HEK293 (cell line): ENCODE data around the gene RBMS1.

Source experiments
- CTCF ChIA-PET: fragments of 350-600 bp; formaldehyde crosslinking; extraction: SDS; loops from one replicate; lab custom pipeline; 2021; ENCODE audit warnings: antibody characterized with exemption; lab: Yijun Ruan, JAX
- POLR2A ChIA-PET: fragments of 300-600 bp; formaldehyde crosslinking; extraction: SDS; loops from one replicate; lab custom pipeline; 2020; ENCODE audit warnings: antibody characterized with exemption, inconsistent platforms; lab: Yijun Ruan, JAX
- H3K27ac ChIP-seq: fragments of 200-500 bp; sonication (Bioruptor generic); 2 replicates; pipeline ENCODE4 v1.5.1; 2014; ENCODE audit warnings: low read depth, low read length, control low read depth, inconsistent platforms; ENCODE audit errors: extremely low read depth
- H3K36me3 ChIP-seq, 2 experiments: fragments of 200-500 bp in 1 of 2; sonication (Bioruptor generic) in 1 of 2; 1 replicate in 1 of 2; 2 replicates in 1 of 2; pipeline ENCODE4 v1.5.1; 2014 to 2017; ENCODE audit warnings: inconsistent platforms in 2 of 2, low read length in 2 of 2; ENCODE audit not compliant: control insufficient read depth in 2 of 2, insufficient read depth in 1 of 2
- H3K4me1 ChIP-seq: fragments of 200-500 bp; sonication (Bioruptor generic); 2 replicates; pipeline ENCODE4 v1.5.1; 2014; ENCODE audit warnings: mild to moderate bottlenecking, low read length, inconsistent platforms; ENCODE audit not compliant: control insufficient read depth, insufficient read depth
- H3K4me3 ChIP-seq: 2 replicates; pipeline ENCODE4 v1.5.1; 2011; ENCODE audit warnings: low read depth, mild to moderate bottlenecking, control low read depth, low read length, moderate library complexity
- H3K9me3 ChIP-seq: fragments of 200-500 bp; sonication (Bioruptor generic); 2 replicates; pipeline ENCODE4 v1.5.1; 2014; ENCODE audit warnings: low read depth, low read length, inconsistent platforms; ENCODE audit not compliant: control insufficient read depth, insufficient read depth
- GLI4 ChIP-seq: fragments of 450-650 bp; formaldehyde crosslinking; IDR thresholded peaks from 2 replicates; pipeline ENCODE4 v1.5.1; 2016; ENCODE audit warnings: missing biosample characterization, missing genetic modification characterization
- INSM2 ChIP-seq: fragments of 450-650 bp; formaldehyde crosslinking; IDR thresholded peaks from 2 replicates; pipeline ENCODE4 v1.5.1; 2016; ENCODE audit warnings: missing biosample characterization, missing genetic modification characterization
- KLF7 ChIP-seq: fragments of 450-650 bp; formaldehyde crosslinking; IDR thresholded peaks from 2 replicates; pipeline ENCODE4 v1.5.1; 2016; ENCODE audit warnings: missing biosample characterization, missing genetic modification characterization, borderline replicate concordance
- REPIN1 ChIP-seq: fragments of 450-650 bp; formaldehyde crosslinking; IDR thresholded peaks from 2 replicates; pipeline ENCODE4 v1.5.1; 2017; ENCODE audit warnings: missing biosample characterization, missing genetic modification characterization, low read depth
- ZBTB11 ChIP-seq: fragments of 450-650 bp; formaldehyde crosslinking; conservative IDR thresholded peaks from 2 replicates; pipeline ENCODE4 v1.5.1; 2016; ENCODE audit warnings: low read depth, missing biosample characterization, missing genetic modification characterization
- ZBTB8A ChIP-seq: fragments of 450-650 bp; formaldehyde crosslinking; IDR thresholded peaks from 2 replicates; pipeline ENCODE4 v1.5.1; 2016; ENCODE audit warnings: missing biosample characterization, missing genetic modification characterization
- ZFP3 ChIP-seq: fragments of 450-650 bp; formaldehyde crosslinking; IDR thresholded peaks from 2 replicates; pipeline ENCODE4 v1.5.1; 2016; ENCODE audit warnings: low read depth, missing biosample characterization, missing genetic modification characterization
- ZNF140 ChIP-seq: fragments of 450-650 bp; formaldehyde crosslinking; IDR thresholded peaks from 2 replicates; pipeline ENCODE4 v1.5.1; 2016; ENCODE audit warnings: missing biosample characterization, missing genetic modification characterization
- ZNF311 ChIP-seq: fragments of 450-650 bp; formaldehyde crosslinking; IDR thresholded peaks from 2 replicates; pipeline ENCODE4 v1.5.1; 2017; ENCODE audit warnings: missing biosample characterization, missing genetic modification characterization, borderline replicate concordance
- ZNF354C ChIP-seq: fragments of 450-650 bp; formaldehyde crosslinking; IDR thresholded peaks from 2 replicates; pipeline ENCODE4 v1.5.1; 2016; ENCODE audit warnings: missing biosample characterization, missing genetic modification characterization, low read depth, borderline replicate concordance
- ZNF426 ChIP-seq: fragments of 450-650 bp; formaldehyde crosslinking; IDR thresholded peaks from 2 replicates; pipeline ENCODE4 v1.5.1; 2017; ENCODE audit warnings: missing biosample characterization, missing genetic modification characterization, mild to moderate bottlenecking, inconsistent platforms, moderate library complexity
- ZNF433 ChIP-seq: fragments of 450-650 bp; formaldehyde crosslinking; IDR thresholded peaks from 2 replicates; pipeline ENCODE4 v1.5.1; 2016; ENCODE audit warnings: missing biosample characterization, missing genetic modification characterization, low read depth
- ZNF510 ChIP-seq: fragments of 450-650 bp; formaldehyde crosslinking; IDR thresholded peaks from 2 replicates; pipeline ENCODE4 v1.5.1; 2018; ENCODE audit warnings: mild to moderate bottlenecking, missing genetic modification characterization, missing biosample characterization; ENCODE audit not compliant: insufficient replicate concordance
- ZNF518A ChIP-seq: fragments of 450-650 bp; formaldehyde crosslinking; conservative IDR thresholded peaks from 2 replicates; pipeline ENCODE4 v1.5.1; 2016; ENCODE audit warnings: low read depth, missing biosample characterization, missing genetic modification characterization
- ZNF529 ChIP-seq: fragments of 450-650 bp; formaldehyde crosslinking; IDR thresholded peaks from 2 replicates; pipeline ENCODE4 v1.5.1; 2017; ENCODE audit warnings: missing genetic modification characterization, missing biosample characterization; ENCODE audit not compliant: insufficient replicate concordance
- ZNF555 ChIP-seq: fragments of 450-650 bp; formaldehyde crosslinking; conservative IDR thresholded peaks from 2 replicates; pipeline ENCODE4 v1.5.1; 2017; ENCODE audit warnings: missing biosample characterization, mild to moderate bottlenecking, missing genetic modification characterization, inconsistent platforms
- ZNF623 ChIP-seq: fragments of 450-650 bp; formaldehyde crosslinking; IDR thresholded peaks from 2 replicates; pipeline ENCODE4 v1.5.1; 2016; ENCODE audit warnings: missing biosample characterization, missing genetic modification characterization
- ZNF658 ChIP-seq: fragments of 450-650 bp; formaldehyde crosslinking; IDR thresholded peaks from 2 replicates; pipeline ENCODE4; 2016; ENCODE audit warnings: missing biosample characterization, missing genetic modification characterization
- ZNF670 ChIP-seq: fragments of 450-650 bp; formaldehyde crosslinking; IDR thresholded peaks from 2 replicates; pipeline ENCODE4 v1.5.1; 2016; ENCODE audit warnings: missing biosample characterization, missing genetic modification characterization, low read depth
- ZNF830 ChIP-seq: fragments of 450-650 bp; IDR thresholded peaks from 2 replicates; pipeline ENCODE4 v1.5.0; 2018; ENCODE audit warnings: missing biosample characterization, missing genetic modification characterization, low read depth, mild to moderate bottlenecking, moderate library complexity
- TF ChIP-seq, protein P1 (sequence below): fragments of 450-650 bp; formaldehyde crosslinking; IDR thresholded peaks from 2 replicates; pipeline ENCODE4 v1.5.1; 2016; ENCODE audit warnings: missing biosample characterization, missing genetic modification characterization

Gene RBMS1

GRCh38 chr2:160505256-160505655 lies 11.6 kb upstream of the RBMS1 start:
- no peaks in the 10 kb centered on the region for H3K9me3 ChIP-seq
- ChIA-PET POLR2A (no interaction called here), CTCF (no interaction called here)
- TF ChIP-seq ZNF830 (tag by site-specific recombination) = no peak
- no peak for TF ChIP-seq ZNF311 (tag by site-specific recombination)
- TF ChIP-seq ZNF670 (tag by site-specific recombination) = no peak
- TF ChIP-seq ZNF658 = no peak
- TF ChIP-seq ZNF354C (tag by site-specific recombination) = no peak
- no peak for TF ChIP-seq GLI4 (tag by site-specific recombination)
- TF ChIP-seq REPIN1 (tag by site-specific recombination) = no peak
- H3K4me3 ChIP-seq = no peak overlapping the region
- 0 out of 2 replicates have a peak, but pooled peaks cover 3% of the 10 kb centered on the region for H3K4me1 ChIP-seq
- H3K36me3 ChIP-seq = no peaks in the 10 kb centered on the region
- no peak overlapping the region for H3K27ac ChIP-seq

DNA sequence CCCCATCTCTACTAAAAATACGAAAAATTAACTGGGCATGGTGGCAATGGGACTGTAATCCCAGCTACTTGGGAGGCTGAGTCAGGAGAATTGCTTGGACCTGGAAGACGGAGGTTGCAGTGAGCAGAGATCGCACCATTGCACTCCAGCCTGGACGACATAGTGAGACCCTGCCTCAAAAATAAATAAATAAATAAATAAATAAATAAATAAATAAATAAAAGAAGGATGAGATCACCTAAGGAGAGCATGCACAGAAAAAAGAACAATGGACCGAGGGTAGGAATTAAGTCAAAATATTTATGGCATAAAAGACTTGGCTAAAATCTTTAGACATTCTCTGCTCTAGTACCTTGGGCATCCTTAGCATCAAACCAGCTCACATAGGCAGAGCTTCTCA lies 8.9 kb upstream of the RBMS1 start:
- ChIA-PET POLR2A (no interaction called here), CTCF (interaction anchor here (1.1 kb wide), 1 partner anchor 340 kb away, joined by 3 read pairs; no protein-coding TSS in a partner anchor)
- Histone ChIP-seq H3K36me3 (no peaks in the 10 kb centered on the region), H3K9me3 (no peaks in the 10 kb centered on the region), H3K27ac (no peak overlapping the region), H3K4me3 (no peak overlapping the region), H3K4me1 (0 out of 2 replicates have a peak, but pooled peaks cover 3% of the 10 kb centered on the region)
- peak; percentile 51; the same call in 1 of the 2 replicates for TF ChIP-seq ZBTB8A (tag by site-specific recombination)
- TF ChIP-seq INSM2 (tag by site-specific recombination) = no peak
- TF ChIP-seq ZNF510 (tag by site-specific recombination) = peak; percentile 76
- TF ChIP-seq, protein P1, sequence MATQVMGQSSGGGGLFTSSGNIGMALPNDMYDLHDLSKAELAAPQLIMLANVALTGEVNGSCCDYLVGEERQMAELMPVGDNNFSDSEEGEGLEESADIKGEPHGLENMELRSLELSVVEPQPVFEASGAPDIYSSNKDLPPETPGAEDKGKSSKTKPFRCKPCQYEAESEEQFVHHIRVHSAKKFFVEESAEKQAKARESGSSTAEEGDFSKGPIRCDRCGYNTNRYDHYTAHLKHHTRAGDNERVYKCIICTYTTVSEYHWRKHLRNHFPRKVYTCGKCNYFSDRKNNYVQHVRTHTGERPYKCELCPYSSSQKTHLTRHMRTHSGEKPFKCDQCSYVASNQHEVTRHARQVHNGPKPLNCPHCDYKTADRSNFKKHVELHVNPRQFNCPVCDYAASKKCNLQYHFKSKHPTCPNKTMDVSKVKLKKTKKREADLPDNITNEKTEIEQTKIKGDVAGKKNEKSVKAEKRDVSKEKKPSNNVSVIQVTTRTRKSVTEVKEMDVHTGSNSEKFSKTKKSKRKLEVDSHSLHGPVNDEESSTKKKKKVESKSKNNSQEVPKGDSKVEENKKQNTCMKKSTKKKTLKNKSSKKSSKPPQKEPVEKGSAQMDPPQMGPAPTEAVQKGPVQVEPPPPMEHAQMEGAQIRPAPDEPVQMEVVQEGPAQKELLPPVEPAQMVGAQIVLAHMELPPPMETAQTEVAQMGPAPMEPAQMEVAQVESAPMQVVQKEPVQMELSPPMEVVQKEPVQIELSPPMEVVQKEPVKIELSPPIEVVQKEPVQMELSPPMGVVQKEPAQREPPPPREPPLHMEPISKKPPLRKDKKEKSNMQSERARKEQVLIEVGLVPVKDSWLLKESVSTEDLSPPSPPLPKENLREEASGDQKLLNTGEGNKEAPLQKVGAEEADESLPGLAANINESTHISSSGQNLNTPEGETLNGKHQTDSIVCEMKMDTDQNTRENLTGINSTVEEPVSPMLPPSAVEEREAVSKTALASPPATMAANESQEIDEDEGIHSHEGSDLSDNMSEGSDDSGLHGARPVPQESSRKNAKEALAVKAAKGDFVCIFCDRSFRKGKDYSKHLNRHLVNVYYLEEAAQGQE (tag by site-specific recombination) = 0 out of 2 replicates have a peak, but pooled peaks have one; percentile 40
- TF ChIP-seq ZNF140 = peak; percentile 76; the same call in 1 of the 2 replicates
- TF ChIP-seq ZFP3 = no peak
- peak; percentile 75 for TF ChIP-seq ZNF555
- TF ChIP-seq ZNF529 (tag by site-specific recombination) = peak; percentile 35
- TF ChIP-seq KLF7 (tag by site-specific recombination) = peak; percentile 55; the same call in 1 of the 2 replicates
- peak; percentile 54 for TF ChIP-seq ZNF623 (tag by site-specific recombination)
- TF ChIP-seq ZBTB11 = peak; percentile 64
- peak; percentile 75 for TF ChIP-seq ZNF426 (tag by site-specific recombination)
- TF ChIP-seq ZNF518A (tag by site-specific recombination) = peak; percentile 80
- TF ChIP-seq ZNF433 = peak; percentile 55; the same call in 1 of the 2 replicates
